ENCODE results near the gene EXOC3L4. TPM values are rescaled to one million over a fixed set of nuclear protein-coding genes. Genes with fewer than 3 reads are reported as not detected.

Gene EXOC3L4
- polyA plus RNA-seq, 1 donor from 2014 or later, result not detected

DNA sequence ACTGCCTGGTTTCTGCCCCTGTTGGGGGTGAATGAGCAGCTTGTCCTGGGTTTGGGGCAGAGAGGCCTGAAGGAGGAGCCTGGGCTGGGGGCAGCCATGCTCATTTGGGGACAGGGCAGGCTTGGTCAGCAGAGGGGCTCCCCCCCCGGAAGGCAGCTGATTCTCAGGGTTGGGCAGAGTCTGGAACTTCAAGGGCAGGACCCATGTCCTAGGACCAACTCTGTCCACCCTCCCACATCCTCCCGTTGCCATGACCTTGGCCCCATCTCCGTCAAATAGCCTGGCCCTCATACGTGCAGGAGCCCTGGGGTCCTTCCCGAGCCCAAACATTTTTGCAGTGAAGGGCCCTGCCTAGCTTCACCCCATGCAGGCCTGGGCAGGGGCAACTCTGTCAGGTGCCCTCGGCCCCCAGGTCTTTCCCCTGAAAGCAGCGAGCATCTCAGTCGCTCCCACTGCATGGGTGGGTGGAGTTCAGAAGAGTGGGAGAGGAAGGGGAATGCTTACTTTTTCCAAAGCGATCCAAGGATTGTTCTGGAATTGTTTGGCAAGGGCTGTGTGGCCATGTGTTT is 61.4 kb downstream of the EXOC3L4 start:
- Histone ChIP-seq H3F3A (ENCODE audit: insufficient read depth, low read length, poor library complexity, severe bottlenecking) (no peaks in the 10 kb centered on the region), H3K9me3 (ENCODE audit: low read length) (no peaks in the 10 kb centered on the region), H3K27me3 (ENCODE audit: insufficient read depth, low read depth, low read length) (no peaks in the 10 kb centered on the region), H3K9ac (ENCODE audit: low read length) (no peak overlapping the region), H3K36me3 (ENCODE audit: insufficient read depth, low read length) (no peaks in the 10 kb centered on the region), H3K79me2 (replicated peaks; ENCODE audit: insufficient read depth, low read length) (no peaks in the 10 kb centered on the region), H3K4me3 (ENCODE audit: low read length) (no peak overlapping the region), H2AFZ (ENCODE audit: low read depth, low read length) (no peak overlapping the region), H3K4me2 (ENCODE audit: low read length) (no peak overlapping the region), H3K27ac (ENCODE audit: low read length) (no peak overlapping the region), H4K20me1 (ENCODE audit: insufficient read depth) (no peaks in the 10 kb centered on the region), H3K9me2 (ENCODE audit: insufficient read depth, low read length) (no peaks in the 10 kb centered on the region)
- TF ChIP-seq SMC3 (conservative IDR thresholded peaks at IDR 0.05; ENCODE audit: poor library complexity), result no peak

DNA sequence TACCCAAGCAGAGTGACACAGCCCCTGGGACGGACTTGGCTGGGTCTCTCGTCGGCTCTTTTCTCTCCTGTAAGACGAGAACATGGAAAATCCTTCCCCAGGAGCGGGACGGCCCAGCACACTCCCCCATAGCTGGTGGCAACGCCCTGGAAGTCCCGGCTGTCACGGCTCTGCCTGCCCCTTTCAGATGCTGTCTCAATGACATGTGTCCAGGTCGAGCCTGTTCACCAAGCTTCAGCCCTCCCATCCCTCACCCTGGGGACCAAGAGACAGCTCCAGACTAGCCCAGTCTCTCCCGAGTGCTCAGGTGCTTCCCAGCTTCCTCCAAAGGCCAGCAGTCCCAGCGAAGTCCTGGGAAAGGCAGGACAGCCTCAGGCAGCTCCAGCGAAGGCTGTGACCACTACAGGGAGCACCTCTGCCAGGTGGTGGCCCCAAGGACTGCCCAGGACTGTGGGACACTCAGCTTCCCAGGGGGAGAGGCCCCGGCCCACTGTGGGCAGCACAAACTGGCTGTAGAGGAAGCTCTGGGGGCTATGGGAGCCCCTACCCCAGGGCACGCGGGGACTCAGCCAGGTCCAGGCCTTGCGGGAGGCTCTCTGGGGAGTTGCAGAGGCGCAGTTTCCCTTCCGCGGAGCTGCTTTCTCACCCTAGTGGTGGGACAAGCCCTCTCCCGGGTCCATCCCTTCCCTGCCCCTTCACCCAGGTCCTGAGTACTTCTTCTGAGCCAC is 62.3 kb downstream of the EXOC3L4 start:
- H2AFZ ChIP-seq (ENCODE audit: low read depth, low read length), result no peak overlapping the region
- H3K4me2 ChIP-seq (ENCODE audit: low read length), result no peak overlapping the region
- TF ChIP-seq CTCF (IDR thresholded peaks at IDR 0.05; ENCODE audit: poor library complexity, severe bottlenecking), result no peak
- TF ChIP-seq REST (IDR thresholded peaks at IDR 0.05; ENCODE audit: borderline replicate concordance), result no peak
- no peak for TF ChIP-seq RAD21 (conservative IDR thresholded peaks at IDR 0.05)
- no peak for TF ChIP-seq EP300 (conservative IDR thresholded peaks at IDR 0.05; ENCODE audit: poor library complexity, severe bottlenecking)
- TF ChIP-seq MXI1 (conservative IDR thresholded peaks at IDR 0.05; ENCODE audit: poor library complexity, severe bottlenecking), result no peak
- no peak for TF ChIP-seq EZH2 (IDR thresholded peaks at IDR 0.05; ENCODE audit: borderline replicate concordance, insufficient read depth, low read length, poor library complexity, severe bottlenecking)
- TF ChIP-seq SMC3 (conservative IDR thresholded peaks at IDR 0.05; ENCODE audit: poor library complexity), result no peak
- TF ChIP-seq POLR2AphosphoS5 (IDR thresholded peaks at IDR 0.05), result no peak
- TF ChIP-seq TAF1 (IDR thresholded peaks at IDR 0.05; ENCODE audit: low read depth), result no peak

More for the DNA sequence above, 62.3 kb downstream of the EXOC3L4 start:
- H3K9me3 ChIP-seq (ENCODE audit: low read length), result no peaks in the 10 kb centered on the region
- no peaks in the 10 kb centered on the region for H3K9me2 ChIP-seq (ENCODE audit: insufficient read depth, low read length)
- no peak overlapping the region for H3K27ac ChIP-seq (ENCODE audit: low read length)
- no peaks in the 10 kb centered on the region for H4K20me1 ChIP-seq (ENCODE audit: insufficient read depth)
- H3K4me3 ChIP-seq (ENCODE audit: low read length), result no peak overlapping the region
- no peaks in the 10 kb centered on the region for H3K79me2 ChIP-seq (replicated peaks; ENCODE audit: insufficient read depth, low read length)
- no peaks in the 10 kb centered on the region for H3F3A ChIP-seq (ENCODE audit: insufficient read depth, low read length, poor library complexity, severe bottlenecking)
- no peak overlapping the region for H3K9ac ChIP-seq (ENCODE audit: low read length)
- H3K27me3 ChIP-seq (ENCODE audit: insufficient read depth, low read depth, low read length), result no peaks in the 10 kb centered on the region
- H3K36me3 ChIP-seq (ENCODE audit: insufficient read depth, low read length), result no peaks in the 10 kb centered on the region

Measured in neural cell (in vitro differentiated cells).